HG02884 (cell line): ENCODE results near the gene ATF6B.

ENCODE experiments used
- ATAC-seq: cut with Tn5 transposase; IDR thresholded peaks from one replicate; pipeline ENCODE4 v1.9.1; 2021; ENCODE audit warnings: mild to moderate bottlenecking, moderate library complexity; ENCODE audit not compliant: unreplicated experiment

Gene ATF6B

DNA sequence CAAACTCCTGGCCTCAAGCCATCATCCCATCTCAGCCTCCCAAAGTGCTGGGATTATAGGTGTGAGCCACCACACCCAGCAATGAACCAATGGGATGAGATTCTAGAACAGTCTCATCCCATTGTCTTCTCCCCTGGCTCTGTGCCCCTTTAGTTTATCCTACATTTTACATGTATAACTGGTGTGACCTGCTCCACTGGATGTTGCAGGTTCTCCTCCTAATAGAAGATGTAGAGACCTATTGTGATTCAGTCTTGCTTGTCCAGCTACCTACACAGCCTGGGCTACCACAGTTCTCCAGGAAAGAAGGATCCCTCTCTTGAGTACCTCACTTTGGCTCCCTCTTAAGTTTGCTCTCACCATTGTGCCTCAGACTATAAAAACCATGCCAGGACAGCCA lies 4.1 kb upstream of the ATF6B start:
- no peak for ATAC-seq

GRCh38 chr6:32131439-32131948 lies 3.4 kb upstream of the ATF6B start:
- ATAC-seq: no peak

DNA sequence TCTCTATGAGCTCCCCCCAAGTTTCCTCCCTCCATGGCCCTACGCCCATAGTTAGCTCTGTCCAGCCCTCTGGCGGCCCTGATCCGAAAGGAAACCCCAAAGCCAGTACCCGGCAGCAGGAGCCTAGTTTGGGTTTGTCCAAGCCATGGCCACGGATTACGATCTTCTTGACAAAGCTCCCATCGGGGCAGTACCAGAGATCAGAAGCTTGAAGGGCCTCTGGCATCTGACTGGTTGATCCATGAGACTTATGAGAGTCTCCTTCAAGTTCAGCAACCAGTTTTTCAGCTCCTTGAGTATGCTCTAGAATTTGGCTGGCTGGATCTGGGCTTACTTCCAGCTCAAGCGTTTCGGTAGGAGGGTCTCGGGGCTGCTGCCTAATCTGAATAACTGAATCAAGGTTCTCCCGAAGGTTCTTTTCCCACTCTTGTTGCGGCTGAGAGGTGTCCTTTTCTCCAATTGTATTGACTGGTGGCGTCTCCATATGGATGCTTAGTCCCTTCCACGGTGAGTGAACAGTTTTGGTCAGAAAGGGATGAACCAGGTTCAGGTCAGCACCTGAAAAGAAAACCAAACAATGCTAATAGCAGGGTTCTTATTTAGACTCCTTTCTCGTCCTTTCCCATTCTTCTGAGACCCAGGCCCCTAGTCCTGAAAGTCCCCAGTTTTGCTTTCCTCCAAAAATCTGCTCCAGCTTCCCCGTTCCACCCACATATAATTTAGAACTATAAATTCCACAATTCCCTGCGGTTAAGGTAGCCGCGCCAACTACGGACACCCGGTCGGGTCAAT lies 1.4 kb upstream of the ATF6B start:
- ATAC-seq: no peak

DNA sequence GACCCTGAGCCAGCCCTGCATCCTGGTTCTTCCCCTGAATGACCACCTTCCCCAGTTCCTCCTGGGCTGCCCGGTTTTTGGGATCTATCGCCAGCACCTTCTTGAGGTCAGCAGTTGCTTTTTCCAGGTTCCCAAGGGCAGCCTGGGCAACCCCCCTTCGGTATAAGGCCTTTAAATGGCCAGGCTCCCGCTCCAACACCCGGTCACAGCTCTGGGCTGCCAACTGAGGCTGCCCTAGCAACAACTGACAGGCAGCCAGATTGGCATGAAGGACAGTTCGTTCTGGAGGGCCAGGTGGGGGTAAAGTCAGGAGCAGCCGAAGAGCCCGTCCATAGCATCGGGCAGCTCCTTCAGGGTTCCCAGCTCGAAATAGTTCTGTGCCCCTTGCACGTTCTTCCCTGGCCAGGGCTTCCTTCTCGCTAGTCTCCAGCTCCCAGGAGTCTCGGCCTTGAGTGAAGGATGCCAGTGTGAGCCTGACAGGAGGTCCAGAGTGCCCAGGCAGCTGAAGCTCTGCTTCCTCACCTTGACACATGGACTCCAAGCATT lies 778 bp upstream of the ATF6B start:
- ATAC-seq: no peak

GRCh38 chr6:32127409-32127716 lies 683 bp downstream of the ATF6B start:
- ATAC-seq: no peak

- ATAC-seq: no peak
These were observed 1.2 kb downstream of the ATF6B start for GRCh38 chr6:32126880-32127279.

DNA sequence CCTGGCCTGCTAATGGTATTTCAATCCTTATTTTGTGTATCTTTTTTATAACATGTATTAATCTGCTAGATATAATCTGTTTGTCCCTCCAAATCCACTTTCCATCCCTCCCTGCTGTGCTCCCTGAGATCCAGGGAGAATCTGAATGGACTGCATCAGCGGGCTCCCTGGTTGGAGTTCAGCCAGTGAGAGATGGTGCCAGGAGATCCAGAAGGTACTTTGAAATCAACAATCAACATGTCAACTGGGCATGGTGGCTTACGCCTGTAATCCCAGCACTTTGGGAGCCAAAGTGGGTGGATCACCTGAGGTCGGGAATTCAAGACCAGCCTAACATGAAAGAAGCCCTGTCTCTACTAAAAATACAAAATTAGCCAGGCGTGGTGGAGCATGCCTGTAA lies 4.4 kb downstream of the ATF6B start:
- no peak for ATAC-seq

DNA sequence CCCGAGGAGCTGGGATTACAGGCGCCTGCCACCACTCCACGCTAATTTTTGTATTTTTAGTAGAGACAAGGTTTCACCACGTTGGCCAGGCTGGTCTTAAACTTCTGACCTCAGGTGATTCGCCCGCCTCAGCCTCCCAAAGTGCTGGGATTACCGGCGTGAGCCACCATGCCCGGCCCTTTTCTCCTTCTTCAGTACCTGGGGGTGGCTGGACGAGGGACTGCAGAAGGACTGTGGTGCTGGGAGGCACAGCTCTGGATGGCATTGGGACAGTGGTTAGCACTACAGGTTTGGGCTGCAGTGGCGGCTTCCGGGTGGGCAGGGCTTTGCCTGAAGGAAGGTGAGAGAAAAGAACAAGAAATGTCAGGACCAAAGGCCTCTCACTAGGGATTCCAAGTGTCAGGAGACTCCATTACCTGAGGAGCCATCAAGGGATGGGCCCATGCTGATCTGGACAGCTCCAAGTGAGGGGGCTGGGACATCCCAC lies 7.4 kb downstream of the ATF6B start:
- ATAC-seq: no peak

DNA sequence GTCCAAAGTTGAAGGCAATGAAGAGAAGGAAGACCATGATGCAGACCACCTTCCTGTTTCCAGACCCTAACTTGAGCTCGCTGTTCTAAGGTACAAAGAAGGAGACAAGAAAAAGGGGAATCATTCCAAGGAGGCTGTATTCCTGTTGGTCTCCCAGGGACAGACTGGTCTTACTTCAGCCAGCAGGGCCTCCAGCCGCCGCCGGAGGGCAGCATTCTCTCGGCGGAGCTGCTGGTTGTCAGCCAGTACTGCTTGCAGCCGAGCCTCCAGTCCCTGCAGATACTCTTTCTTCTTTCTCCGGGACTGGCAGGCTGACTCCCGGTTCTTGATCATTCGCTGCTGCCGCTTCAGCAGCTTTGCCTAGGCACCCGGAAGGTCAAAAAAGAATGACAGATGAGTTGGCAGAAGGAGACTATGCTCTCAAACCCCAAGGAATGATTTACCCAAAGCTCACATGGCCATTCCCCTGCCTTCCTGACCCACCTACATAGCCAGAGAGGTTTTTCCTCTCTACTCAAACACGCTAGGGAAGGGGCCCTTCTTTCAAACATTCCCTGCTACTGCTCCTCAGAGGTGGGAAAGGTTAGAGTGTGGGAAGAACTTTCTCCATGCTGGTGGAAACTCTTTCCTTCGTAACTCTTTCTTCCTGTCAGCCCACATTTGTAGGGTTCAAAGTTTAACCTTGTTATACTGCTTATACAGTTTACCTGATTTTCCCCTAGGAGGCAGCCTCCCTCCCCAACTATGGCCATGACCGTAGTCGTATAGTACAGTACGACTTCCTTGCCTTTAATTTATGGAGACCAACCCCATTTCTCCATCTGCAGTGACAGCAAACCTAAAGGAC lies 9.0 kb downstream of the ATF6B start:
- no peak for ATAC-seq

DNA sequence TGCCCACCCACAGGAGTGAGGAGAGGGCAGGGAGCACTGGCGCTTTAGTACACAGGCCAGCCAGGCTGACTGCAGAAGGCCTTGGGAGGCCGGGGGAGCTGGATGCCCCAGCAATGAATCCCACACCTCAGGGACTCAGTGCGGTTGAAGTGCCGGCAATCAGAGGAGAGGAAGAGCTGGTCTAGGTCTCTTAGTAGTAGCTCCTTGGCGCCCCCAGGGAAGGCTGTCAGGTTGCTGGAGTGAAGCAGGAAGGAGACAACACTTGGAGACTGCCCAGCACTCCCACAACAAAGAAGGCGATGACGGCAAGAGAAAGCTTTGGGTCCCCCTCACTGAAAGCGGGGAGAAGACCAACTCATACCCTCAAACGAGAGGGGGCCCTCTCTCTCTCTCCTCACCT lies 10.6 kb downstream of the ATF6B start:
- no peak for ATAC-seq

DNA sequence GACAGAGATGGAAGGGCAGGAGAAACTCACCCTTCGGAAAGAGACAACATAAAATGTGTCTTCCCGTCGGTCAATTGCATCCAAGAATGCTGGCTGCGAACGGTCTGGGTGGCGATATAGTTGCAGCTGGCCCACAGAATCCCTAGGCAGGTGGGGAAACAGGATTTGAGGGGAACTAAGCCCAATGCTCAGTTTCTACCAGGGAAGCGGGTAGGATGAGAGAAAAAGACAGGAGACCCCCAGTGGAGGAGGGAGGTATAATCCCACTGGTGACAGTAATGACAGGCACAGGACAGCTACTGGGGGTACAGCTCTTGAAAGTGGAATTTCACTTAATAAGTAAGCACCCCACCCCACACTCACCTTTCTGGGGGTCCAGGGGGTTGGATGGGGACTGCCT lies 11.4 kb downstream of the ATF6B start:
- ATAC-seq: no peak

DNA sequence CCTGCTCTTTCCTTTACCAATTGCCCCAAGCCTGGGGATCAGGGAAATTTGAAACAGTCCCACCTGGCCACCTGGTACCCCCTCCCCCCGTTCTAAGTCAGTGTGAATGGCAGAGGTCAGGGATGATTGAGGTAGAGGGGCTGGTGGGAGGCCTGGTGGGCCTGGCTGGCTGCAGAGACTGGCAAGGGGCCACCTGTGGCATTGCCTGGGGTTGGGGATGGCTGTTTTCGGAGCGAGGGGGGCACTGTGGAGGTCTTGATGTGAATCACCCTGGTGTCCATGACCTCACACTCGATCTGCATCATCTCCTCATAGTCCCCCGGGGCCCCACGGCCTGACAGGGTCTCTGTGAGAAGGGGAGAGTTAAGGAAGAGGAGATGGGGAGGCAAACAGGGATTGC lies 12.4 kb downstream of the ATF6B start:
- ATAC-seq: no peak

- no peak for ATAC-seq
These were observed 13.2 kb downstream of the ATF6B start for GRCh38 chr6:32114796-32115195.

DNA sequence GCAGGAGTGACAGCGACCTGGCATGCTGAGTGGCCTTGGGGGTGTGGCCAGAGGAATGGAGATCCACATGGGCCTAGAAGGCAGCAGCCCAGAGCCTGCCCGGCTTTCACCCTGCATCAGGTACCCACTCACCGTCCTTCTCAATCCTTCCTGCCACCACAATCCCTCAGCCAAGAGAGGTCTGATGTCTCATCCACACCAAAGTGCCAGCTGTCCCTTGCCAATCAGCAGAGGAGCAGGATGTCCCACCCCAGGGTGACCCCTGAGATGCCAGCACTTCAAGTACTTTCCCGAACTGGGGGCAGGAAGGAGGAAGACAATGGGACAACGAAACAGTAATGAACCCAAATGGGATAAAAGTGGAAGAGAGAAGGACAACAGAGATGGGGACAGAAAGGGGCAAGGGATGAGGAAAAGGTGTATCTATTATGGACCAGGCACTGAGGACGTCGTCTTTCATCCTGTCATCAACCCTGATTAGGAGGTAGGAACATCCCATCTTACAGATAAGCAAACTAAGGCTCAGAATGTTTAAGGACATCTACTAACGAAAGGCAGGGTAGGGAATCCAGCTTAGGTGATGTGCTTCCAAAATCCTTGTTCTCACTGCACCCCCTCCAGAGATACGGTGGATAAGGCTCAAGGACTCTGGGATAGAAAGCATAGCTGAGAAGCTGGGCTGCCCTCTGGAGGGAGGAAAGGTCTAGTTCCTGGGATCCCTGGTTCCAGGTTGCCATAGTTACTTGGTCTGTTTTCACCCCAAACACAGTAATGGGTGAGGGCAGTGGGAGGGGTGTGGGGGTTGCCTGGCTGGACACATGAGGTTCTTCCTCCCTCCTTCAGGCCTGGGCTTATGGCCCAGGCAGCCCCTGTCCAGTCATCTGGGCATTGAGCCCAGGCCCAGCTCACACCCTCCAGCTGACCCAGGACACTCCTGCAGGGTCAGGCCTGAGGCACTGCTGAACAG lies 14.4 kb downstream of the ATF6B start:
- ATAC-seq: no peak

DNA sequence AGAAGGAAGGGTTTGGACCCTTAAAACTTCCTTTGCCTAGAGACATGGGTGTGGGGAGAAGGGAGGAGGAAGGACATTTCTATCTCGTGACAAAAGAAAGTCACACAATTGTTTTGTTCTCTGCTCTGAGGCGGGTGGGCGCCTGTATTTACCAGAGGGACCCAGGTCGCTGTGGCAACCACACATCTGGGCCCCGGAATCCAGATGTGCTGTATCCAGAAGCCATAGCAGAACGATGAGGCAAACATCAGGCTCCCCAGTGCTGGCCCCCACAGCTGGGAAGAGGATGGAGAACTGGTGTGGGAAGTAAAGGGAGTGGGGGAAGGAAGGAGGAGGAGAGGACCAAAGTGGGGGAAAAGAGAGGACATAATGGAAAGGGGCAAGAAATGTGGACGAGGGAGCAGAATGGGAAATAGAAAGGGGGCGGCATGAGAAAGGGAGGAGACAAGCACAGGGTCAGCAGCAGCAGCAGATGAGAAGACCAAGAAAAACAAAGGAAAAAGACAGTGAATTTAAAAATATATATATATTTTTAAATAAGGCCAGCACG lies 15.5 kb downstream of the ATF6B start:
- ATAC-seq: no peak

GRCh38 chr6:32111424-32112066 lies 16.5 kb downstream of the ATF6B start:
- no peak for ATAC-seq

- no peak for ATAC-seq
These were observed 17.4 kb downstream of the ATF6B start for GRCh38 chr6:32110632-32111031.

GRCh38 chr6:32109765-32110160 lies 18.3 kb downstream of the ATF6B start:
- ATAC-seq: no peak

GRCh38 chr6:32109114-32109764 lies 18.8 kb downstream of the ATF6B start, which contains the start of gene TNXB:
Gene TNXB, minus strand, starts transcription at chr6:32109338. Its CDS starts 11,140 bp downstream, at chr6:32098198.
- ATAC-seq: no peak
